GM21381 (cell line): ENCODE measurements around the gene RBM18.

Source experiments
- ATAC-seq: cut with Tn5 transposase; IDR thresholded peaks from one replicate; pipeline ENCODE4 v1.9.1; 2021; ENCODE audit warnings: mild to moderate bottlenecking, moderate library complexity; ENCODE audit not compliant: unreplicated experiment

Gene RBM18

GRCh38 chr9:122223435-122223834, 41.2 kb downstream of the RBM18 start:
- ATAC-seq = no peak

DNA sequence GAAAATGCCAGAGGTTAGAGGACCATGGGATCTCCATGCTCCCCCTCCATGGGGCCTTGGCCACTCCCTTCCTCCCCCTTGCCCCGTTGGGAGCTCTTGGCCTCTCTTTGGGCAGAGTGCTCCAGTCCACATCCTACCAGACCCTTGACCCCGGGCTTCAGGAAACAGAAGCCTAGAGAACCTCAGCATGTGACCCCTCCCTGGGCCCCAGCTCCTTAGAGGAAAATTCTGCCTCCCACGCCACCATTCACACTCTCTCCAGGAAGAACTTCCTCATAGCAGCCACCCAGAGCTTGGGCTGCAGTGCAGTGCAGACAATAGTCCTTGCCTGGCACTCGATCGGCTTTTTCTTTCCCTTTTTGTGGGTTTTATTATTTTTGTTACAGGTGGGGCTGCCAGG, 41.8 kb downstream of the RBM18 start:
- ATAC-seq = no peak

- no peak for ATAC-seq
These were observed 43.3 kb downstream of the RBM18 start for GRCh38 chr9:122221183-122221811.

GRCh38 chr9:122220673-122221182, 43.9 kb downstream of the RBM18 start:
- no peak for ATAC-seq

DNA sequence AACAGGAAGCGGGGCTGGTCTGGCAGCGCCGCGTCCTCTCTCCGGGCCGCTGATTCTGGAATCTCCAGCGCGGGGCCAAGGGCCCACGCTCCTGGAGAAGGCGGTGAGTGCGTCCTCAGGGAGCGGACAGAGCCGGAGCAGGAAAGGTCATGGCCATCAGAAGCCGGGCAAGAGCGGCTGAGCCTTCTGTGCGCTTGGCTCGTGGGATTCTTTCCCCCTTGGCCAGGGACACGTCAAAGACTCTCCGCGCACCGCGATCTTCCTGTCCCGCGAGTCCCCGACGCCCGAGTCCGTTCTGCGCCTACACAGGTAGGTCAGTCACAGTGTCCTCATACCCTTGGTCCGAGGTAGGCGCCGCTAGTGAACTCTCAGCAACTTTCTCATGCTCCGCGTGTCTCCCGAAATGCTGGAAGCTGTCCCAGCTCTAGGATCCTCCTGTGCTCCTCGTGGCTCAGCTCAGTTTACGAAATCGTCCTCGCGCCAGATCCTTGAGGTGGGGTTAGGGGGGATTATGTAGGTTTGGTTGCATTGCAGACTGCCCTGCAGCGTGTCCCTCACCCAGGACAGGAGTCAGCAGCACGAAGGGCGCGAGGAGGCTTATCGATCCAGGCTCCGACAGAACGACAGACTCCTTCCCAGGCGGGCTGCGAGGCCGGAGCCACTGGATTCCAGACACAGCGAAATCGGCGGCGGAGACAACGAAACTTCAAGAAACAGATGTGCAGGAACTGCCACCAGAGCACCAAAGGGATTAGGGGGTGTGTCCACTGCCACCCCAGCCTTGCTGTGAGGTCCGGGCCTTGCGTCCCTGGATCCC, 44.6 kb downstream of the RBM18 start:
- no peak for ATAC-seq

DNA sequence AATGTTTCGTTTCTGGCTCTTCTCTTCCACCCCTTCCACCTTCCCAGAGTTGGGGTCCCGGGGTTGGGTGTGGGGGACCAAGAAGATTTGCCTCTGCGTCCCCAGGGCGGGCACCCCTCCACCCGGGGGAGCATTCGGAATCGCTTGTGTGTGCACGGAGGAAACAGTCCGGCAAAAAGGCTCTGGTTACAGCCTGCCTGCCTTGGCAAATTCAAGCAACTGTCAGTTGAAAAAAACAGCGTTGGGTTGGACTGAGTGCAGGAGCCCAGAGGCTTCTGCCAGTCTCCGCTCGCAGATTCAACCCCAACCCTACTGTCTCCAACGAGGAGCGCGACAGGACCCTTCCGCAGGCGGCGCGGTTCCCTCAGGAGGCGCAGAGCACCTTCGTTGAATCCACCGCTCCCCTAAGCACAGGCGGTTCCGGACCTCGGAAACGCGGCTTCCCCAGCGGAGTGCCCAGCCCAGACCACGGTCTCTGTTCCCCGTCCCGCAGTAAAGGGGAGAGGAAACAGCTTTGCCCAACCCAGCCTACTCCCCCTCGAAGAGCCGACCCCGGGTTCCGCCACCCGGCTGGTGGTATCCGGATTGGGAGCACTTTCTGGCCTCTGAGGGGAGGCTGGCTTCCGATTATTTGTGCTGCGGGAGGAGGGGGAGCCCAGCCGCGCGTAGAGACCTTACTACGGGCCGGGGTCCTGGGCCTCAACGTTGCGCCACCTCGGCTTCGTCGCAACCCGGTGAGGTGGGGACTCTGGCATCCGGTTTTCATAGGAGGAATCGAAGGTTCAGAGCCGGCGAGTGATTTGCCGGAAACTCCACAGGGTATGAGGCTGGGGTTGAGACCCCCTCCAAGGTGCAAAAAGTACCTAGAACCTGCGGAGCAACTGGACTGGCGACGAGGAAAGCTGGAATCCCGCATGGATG, 45.4 kb downstream of the RBM18 start:
- ATAC-seq = no peak

DNA sequence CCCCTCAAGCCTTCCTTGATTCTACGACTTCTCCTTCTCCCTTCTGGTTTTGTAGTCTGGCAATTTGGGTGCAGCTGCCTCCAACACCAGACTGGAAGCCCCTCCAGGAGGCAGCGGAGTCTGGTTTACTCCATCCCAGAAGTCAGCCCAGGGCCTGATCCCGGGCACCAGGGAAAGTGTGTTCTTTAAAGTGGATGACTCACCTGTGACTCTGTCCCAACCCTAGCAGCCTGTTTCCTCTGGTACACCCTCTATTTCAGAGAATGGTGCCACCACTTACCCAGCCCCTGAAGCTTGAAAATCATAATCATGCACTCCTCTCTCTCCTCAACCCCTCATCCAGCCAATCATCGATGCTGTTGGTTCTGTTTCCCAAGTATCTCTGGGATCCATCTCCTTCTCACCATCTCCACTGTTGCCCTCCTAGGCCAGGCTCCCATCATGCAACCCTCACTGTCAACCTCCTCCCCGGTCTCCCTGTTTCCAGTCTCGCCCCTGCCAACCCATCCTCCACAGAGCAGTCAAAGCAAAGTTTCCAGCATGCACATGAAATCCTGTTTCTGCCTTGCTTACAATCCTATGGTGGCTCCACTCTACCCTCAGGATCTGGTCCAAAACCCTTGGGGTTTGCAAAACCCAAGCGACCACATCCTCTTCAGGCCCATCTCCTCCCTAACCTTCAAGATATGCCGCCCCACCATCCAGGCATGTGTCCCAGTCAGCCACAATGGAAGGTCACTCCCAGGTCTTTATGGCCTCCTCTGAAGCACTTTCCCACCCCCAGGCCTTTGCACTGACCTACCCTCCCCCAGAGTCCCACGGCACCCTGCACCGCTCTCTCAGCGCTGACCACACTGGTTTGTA, 46.3 kb downstream of the RBM18 start:
- no peak for ATAC-seq

GRCh38 chr9:122217640-122218039, 47.0 kb downstream of the RBM18 start:
- no peak for ATAC-seq

GRCh38 chr9:122216798-122217418, 47.7 kb downstream of the RBM18 start:
- ATAC-seq = no peak

GRCh38 chr9:122216138-122216797, 48.4 kb downstream of the RBM18 start:
- ATAC-seq = no peak

DNA sequence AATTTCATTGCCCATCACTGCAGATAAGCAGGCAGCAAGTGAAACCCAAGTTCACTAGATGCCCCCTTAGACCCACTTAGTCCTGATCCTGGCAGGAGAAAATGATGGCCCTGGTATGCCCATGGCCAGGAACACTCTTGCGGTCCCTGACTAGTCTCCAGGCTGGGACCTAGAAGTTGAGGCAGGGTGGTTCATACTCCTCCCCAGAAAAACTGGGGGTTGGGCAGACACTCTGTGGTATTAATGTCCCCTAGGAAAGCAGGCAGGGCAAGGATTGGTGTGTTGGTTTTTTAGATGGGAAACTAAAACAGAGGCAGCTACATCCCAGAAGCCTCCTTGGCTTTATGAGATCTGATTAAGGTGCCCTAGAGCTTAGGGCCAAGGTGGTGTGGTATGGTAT, 49.0 kb downstream of the RBM18 start:
- ATAC-seq = no peak

GRCh38 chr9:122214507-122214906, 50.1 kb downstream of the RBM18 start:
- ATAC-seq = no peak

- ATAC-seq = peak; percentile 66
These were observed 50.8 kb downstream of the RBM18 start for GRCh38 chr9:122213589-122214413.

GRCh38 chr9:122213102-122213588, 51.5 kb downstream of the RBM18 start:
- ATAC-seq = no peak

DNA sequence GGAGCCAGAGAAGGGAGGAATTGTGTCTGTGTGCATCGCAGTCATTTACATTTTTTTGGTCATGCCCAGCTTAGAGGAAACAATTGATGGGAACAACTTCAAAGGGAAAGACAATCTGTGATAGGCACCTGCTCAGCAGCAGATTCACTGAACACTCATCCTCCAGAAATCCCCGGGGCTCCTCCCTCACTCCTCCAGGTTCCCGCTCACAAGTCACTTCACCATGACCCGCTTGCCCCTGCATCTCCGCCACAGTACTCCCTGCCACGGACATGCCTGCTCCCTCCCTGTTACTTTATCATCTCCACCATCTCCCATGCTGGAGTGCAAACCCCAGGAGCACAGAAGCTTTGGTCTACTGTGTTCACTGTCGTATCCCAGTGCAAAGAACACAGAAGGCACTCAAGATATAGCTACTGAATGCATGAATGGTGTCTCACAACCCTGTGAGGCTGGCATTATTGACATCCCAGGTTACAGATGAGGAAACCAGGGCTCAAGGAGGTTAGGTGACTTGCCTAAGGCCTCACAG, 52.1 kb downstream of the RBM18 start:
- no peak for ATAC-seq

- ATAC-seq = no peak
These were observed 55.2 kb downstream of the RBM18 start for GRCh38 chr9:122209451-122209850.

DNA sequence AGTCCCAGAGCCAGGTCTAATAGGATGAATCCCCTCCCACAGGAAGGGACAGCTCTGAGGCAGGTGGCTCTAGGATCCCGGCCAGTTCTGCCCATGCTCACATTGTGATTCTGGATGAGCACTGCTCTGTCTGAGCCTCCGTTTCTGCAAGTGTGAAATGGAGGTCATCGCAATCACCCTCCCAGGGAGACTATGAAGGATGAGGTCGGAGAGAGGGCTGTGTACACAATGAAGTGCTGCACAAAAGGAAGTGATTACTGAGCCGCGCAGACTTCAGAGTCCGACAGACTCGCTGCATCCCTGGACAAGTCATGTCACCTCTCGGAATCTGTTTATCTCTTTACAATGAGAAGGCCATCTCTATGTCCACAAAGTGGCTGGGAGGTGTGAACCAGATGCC, 57.5 kb downstream of the RBM18 start:
- ATAC-seq = no peak
